ENCODE measurements around the gene PROSER3.
A peak's percentile ranks its signal among the peaks of the same experiment; 100 is the strongest.

Gene PROSER3

GRCh38 chr19:35796645-35797542, 38.9 kb downstream of the PROSER3 start:
- Histone ChIP-seq H3K9ac (ENCODE audit: low read depth, low read length) (no peak overlapping the region), H3K27me3 (ENCODE audit: control insufficient read depth, insufficient read depth, low read length) (peaks cover 24% of the 10 kb centered on the region), H3K4me3 (ENCODE audit: low read depth, low read length) (peak overlapping the region; percentile 46), H3K36me3 (ENCODE audit: control insufficient read depth, insufficient read depth, low read length) (no peaks in the 10 kb centered on the region), H3K4me1 (ENCODE audit: control insufficient read depth, insufficient read depth, low read length) (no peaks in the 10 kb centered on the region), H3K9me3 (ENCODE audit: control insufficient read depth, insufficient read depth, low read length) (no peaks in the 10 kb centered on the region)

GRCh38 chr19:35797663-35798062, 39.7 kb downstream of the PROSER3 start:
- Histone ChIP-seq H3K9me3 (ENCODE audit: control insufficient read depth, insufficient read depth, low read length) (no peaks in the 10 kb centered on the region), H3K4me3 (ENCODE audit: low read depth, low read length) (peak overlapping the region; percentile 36), H3K36me3 (ENCODE audit: control insufficient read depth, insufficient read depth, low read length) (no peaks in the 10 kb centered on the region), H3K4me1 (ENCODE audit: control insufficient read depth, insufficient read depth, low read length) (no peaks in the 10 kb centered on the region), H3K27me3 (ENCODE audit: control insufficient read depth, insufficient read depth, low read length) (peaks cover 24% of the 10 kb centered on the region), H3K9ac (ENCODE audit: low read depth, low read length) (no peak overlapping the region)

GRCh38 chr19:35801828-35802227, 43.9 kb downstream of the PROSER3 start:
- H3K4me1 ChIP-seq (ENCODE audit: control insufficient read depth, insufficient read depth, low read length): no peaks in the 10 kb centered on the region
- peaks cover 11% of the 10 kb centered on the region for H3K27me3 ChIP-seq (ENCODE audit: control insufficient read depth, insufficient read depth, low read length)
- no peaks in the 10 kb centered on the region for H3K9me3 ChIP-seq (ENCODE audit: control insufficient read depth, insufficient read depth, low read length)
- no peak overlapping the region for H3K9ac ChIP-seq (ENCODE audit: low read depth, low read length)
- no peaks in the 10 kb centered on the region for H3K36me3 ChIP-seq (ENCODE audit: control insufficient read depth, insufficient read depth, low read length)
- H3K4me3 ChIP-seq (ENCODE audit: low read depth, low read length): no peak overlapping the region

GRCh38 chr19:35805526-35806102, 47.6 kb downstream of the PROSER3 start:
- H3K27me3 ChIP-seq (ENCODE audit: control insufficient read depth, insufficient read depth, low read length): no peaks in the 10 kb centered on the region
- no peaks in the 10 kb centered on the region for H3K9me3 ChIP-seq (ENCODE audit: control insufficient read depth, insufficient read depth, low read length)
- H3K36me3 ChIP-seq (ENCODE audit: control insufficient read depth, insufficient read depth, low read length): no peaks in the 10 kb centered on the region
- H3K4me3 ChIP-seq (ENCODE audit: low read depth, low read length): no peak overlapping the region
- no peaks in the 10 kb centered on the region for H3K4me1 ChIP-seq (ENCODE audit: control insufficient read depth, insufficient read depth, low read length)
- no peak overlapping the region for H3K9ac ChIP-seq (ENCODE audit: low read depth, low read length)

- no peak overlapping the region for H3K9ac ChIP-seq (ENCODE audit: low read depth, low read length)
- H3K4me1 ChIP-seq (ENCODE audit: control insufficient read depth, insufficient read depth, low read length): no peaks in the 10 kb centered on the region
- H3K27me3 ChIP-seq (ENCODE audit: control insufficient read depth, insufficient read depth, low read length): no peaks in the 10 kb centered on the region
These were observed 48.6 kb downstream of the PROSER3 start for GRCh38 chr19:35806597-35806996.

GRCh38 chr19:35807633-35808032, 49.7 kb downstream of the PROSER3 start:
- Histone ChIP-seq H3K9ac (ENCODE audit: low read depth, low read length) (no peak overlapping the region), H3K4me3 (ENCODE audit: low read depth, low read length) (no peak overlapping the region), H3K27me3 (ENCODE audit: control insufficient read depth, insufficient read depth, low read length) (no peaks in the 10 kb centered on the region), H3K9me3 (ENCODE audit: control insufficient read depth, insufficient read depth, low read length) (no peaks in the 10 kb centered on the region), H3K36me3 (ENCODE audit: control insufficient read depth, insufficient read depth, low read length) (no peaks in the 10 kb centered on the region), H3K4me1 (ENCODE audit: control insufficient read depth, insufficient read depth, low read length) (no peaks in the 10 kb centered on the region)

More at GRCh38 chr19:35806597-35806996, 48.6 kb downstream of the PROSER3 start:
- H3K4me3 ChIP-seq (ENCODE audit: low read depth, low read length): no peak overlapping the region
- no peaks in the 10 kb centered on the region for H3K36me3 ChIP-seq (ENCODE audit: control insufficient read depth, insufficient read depth, low read length)
- H3K9me3 ChIP-seq (ENCODE audit: control insufficient read depth, insufficient read depth, low read length): no peaks in the 10 kb centered on the region

GRCh38 chr19:35811317-35812219, 53.6 kb downstream of the PROSER3 start:
- H3K4me3 ChIP-seq (ENCODE audit: low read depth, low read length): no peak overlapping the region
- no peaks in the 10 kb centered on the region for H3K36me3 ChIP-seq (ENCODE audit: control insufficient read depth, insufficient read depth, low read length)
- no peaks in the 10 kb centered on the region for H3K27me3 ChIP-seq (ENCODE audit: control insufficient read depth, insufficient read depth, low read length)
- no peaks in the 10 kb centered on the region for H3K4me1 ChIP-seq (ENCODE audit: control insufficient read depth, insufficient read depth, low read length)
- no peaks in the 10 kb centered on the region for H3K9me3 ChIP-seq (ENCODE audit: control insufficient read depth, insufficient read depth, low read length)
- no peak overlapping the region for H3K9ac ChIP-seq (ENCODE audit: low read depth, low read length)

- no peaks in the 10 kb centered on the region for H3K36me3 ChIP-seq (ENCODE audit: control insufficient read depth, insufficient read depth, low read length)
- H3K4me3 ChIP-seq (ENCODE audit: low read depth, low read length): no peak within 1 kb of the TSS
- H3K27me3 ChIP-seq (ENCODE audit: control insufficient read depth, insufficient read depth, low read length): no peaks in the 10 kb centered on the region
- H3K9me3 ChIP-seq (ENCODE audit: control insufficient read depth, insufficient read depth, low read length): no peaks in the 10 kb centered on the region
- no peak within 1 kb of the TSS for H3K9ac ChIP-seq (ENCODE audit: low read depth, low read length)
- no peaks in the 10 kb centered on the region for H3K4me1 ChIP-seq (ENCODE audit: control insufficient read depth, insufficient read depth, low read length)
These were observed 54.5 kb downstream of the PROSER3 start, which contains the start of gene PRODH2 for GRCh38 chr19:35812220-35813042. Gene PRODH2 (minus strand): TSS chr19:35812845. CDS start chr19:35812805, 40 bp downstream.

GRCh38 chr19:35813043-35813890, 55.3 kb downstream of the PROSER3 start:
- Histone ChIP-seq H3K27me3 (ENCODE audit: control insufficient read depth, insufficient read depth, low read length) (no peaks in the 10 kb centered on the region), H3K9me3 (ENCODE audit: control insufficient read depth, insufficient read depth, low read length) (no peaks in the 10 kb centered on the region), H3K9ac (ENCODE audit: low read depth, low read length) (no peak overlapping the region), H3K36me3 (ENCODE audit: control insufficient read depth, insufficient read depth, low read length) (no peaks in the 10 kb centered on the region), H3K4me1 (ENCODE audit: control insufficient read depth, insufficient read depth, low read length) (no peaks in the 10 kb centered on the region), H3K4me3 (ENCODE audit: low read depth, low read length) (no peak overlapping the region)

- no peaks in the 10 kb centered on the region for H3K36me3 ChIP-seq (ENCODE audit: control insufficient read depth, insufficient read depth, low read length)
- no peak overlapping the region for H3K9ac ChIP-seq (ENCODE audit: low read depth, low read length)
- H3K9me3 ChIP-seq (ENCODE audit: control insufficient read depth, insufficient read depth, low read length): no peaks in the 10 kb centered on the region
- peaks cover 2% of the 10 kb centered on the region for H3K4me1 ChIP-seq (ENCODE audit: control insufficient read depth, insufficient read depth, low read length)
- H3K4me3 ChIP-seq (ENCODE audit: low read depth, low read length): no peak overlapping the region
- H3K27me3 ChIP-seq (ENCODE audit: control insufficient read depth, insufficient read depth, low read length): no peaks in the 10 kb centered on the region
These were observed 58.3 kb downstream of the PROSER3 start for GRCh38 chr19:35816262-35816661.

Data from iPS-15b (cell line).